ENCODE data around the gene TAGLN2. TPM values are rescaled to one million over a fixed set of nuclear protein-coding genes. Genes with fewer than 3 reads are reported as not detected.

TAGLN2 gene
- total and polyA plus RNA-seq, 10 of the 15 experiments (the other 5 are each of a cell fraction or from before 2014, with no cell fraction given) = 155 to 611 (median 363) TPM

GRCh38 chr1:159921700-159922504 is 3.4 kb downstream of the TAGLN2 start (continued):
- TF ChIP-seq CEBPZ (IDR thresholded peaks at IDR 0.05; ENCODE audit: low read depth, low read length) (no peak), CBX5 (IDR thresholded peaks at IDR 0.05; ENCODE audit: low read depth) (no peak), RB1 (IDR thresholded peaks at IDR 0.05; ENCODE audit: borderline replicate concordance) (peak; percentile 42; the same call in 1 of the 2 replicates), NRF1 (conservative IDR thresholded peaks at IDR 0.05; ENCODE audit: low read depth, low read length) (no peak), MTA3 (IDR thresholded peaks at IDR 0.05; ENCODE audit: borderline replicate concordance, low read length) (no peak), ZNF622 (IDR thresholded peaks at IDR 0.05) (no peak), USF1 (IDR thresholded peaks at IDR 0.05; ENCODE audit: borderline replicate concordance, extremely low read length, insufficient read depth, low read depth, low read length) (no peak), SMAD5 (IDR thresholded peaks at IDR 0.05; ENCODE audit: low read depth) (0 out of 2 replicates have a peak, but pooled peaks have one; percentile 25), CREM (IDR thresholded peaks at IDR 0.05; ENCODE audit: low read depth) (no peak), IRF3 (IDR thresholded peaks at IDR 0.05) (no peak), HCFC1 (IDR thresholded peaks at IDR 0.05; ENCODE audit: low read length) (no peak)

Data from GM12878 (cell line).